Erythroblast (primary cell): Measurements from ENCODE around the gene METTL17.

Experiments
- GATA1 ChIP-seq: IDR thresholded peaks from 2 replicates; pipeline ENCODE4 v1.6.1; 2011; ENCODE audit warnings: low read depth, mild to moderate bottlenecking, control low read depth, low read length, moderate library complexity
- POLR2A ChIP-seq: IDR thresholded peaks from 2 replicates; pipeline ENCODE4 v1.6.1; 2011; ENCODE audit warnings: mild to moderate bottlenecking, low read length

GRCh38 chr14:20971705-20972021 is 18.1 kb upstream of the METTL17 start:
- TF ChIP-seq POLR2A (no peak), GATA1 (no peak)
